Measurements from ENCODE around the gene CDK14. TPM values are rescaled to one million over a fixed set of nuclear protein-coding genes. Genes with fewer than 3 reads are reported as not detected.

CDK14 gene
- total RNA-seq, 1 donor: 44.8 TPM

- H3K4me3 ChIP-seq (ENCODE audit: low read depth, low read length): no peak overlapping the region
- TF ChIP-seq CTCF (IDR thresholded peaks at IDR 0.05; ENCODE audit: insufficient read depth, low read length): no peak
- peak; percentile 72 for DNase-seq (ENCODE audit: low read depth)
Observed at GRCh38 chr7:91079487-91079886, 483.4 kb downstream of the CDK14 start.

- TF ChIP-seq CTCF (IDR thresholded peaks at IDR 0.05; ENCODE audit: insufficient read depth, low read length): no peak
- DNase-seq (ENCODE audit: low read depth): no peak
Observed at GRCh38 chr7:91080351-91080750, 484.2 kb downstream of the CDK14 start.

GRCh38 chr7:91082038-91082437, 485.9 kb downstream of the CDK14 start:
- DNase-seq (ENCODE audit: low read depth): peak; percentile 90
- no peak overlapping the region for H3K4me3 ChIP-seq (ENCODE audit: low read depth, low read length)
- TF ChIP-seq CTCF (IDR thresholded peaks at IDR 0.05; ENCODE audit: insufficient read depth, low read length): no peak

More at GRCh38 chr7:91080351-91080750, 484.2 kb downstream of the CDK14 start:
- no peak overlapping the region for H3K4me3 ChIP-seq (ENCODE audit: low read depth, low read length)

- peak; percentile 76 for DNase-seq (ENCODE audit: low read depth)
- no peak overlapping the region for H3K4me3 ChIP-seq (ENCODE audit: low read depth, low read length)
- TF ChIP-seq CTCF (IDR thresholded peaks at IDR 0.05; ENCODE audit: insufficient read depth, low read length): peak; percentile 68
Observed at GRCh38 chr7:91082852-91083495, 486.9 kb downstream of the CDK14 start.

GRCh38 chr7:91083855-91084644, 487.9 kb downstream of the CDK14 start:
- no peak overlapping the region for H3K4me3 ChIP-seq (ENCODE audit: low read depth, low read length)
- TF ChIP-seq CTCF (IDR thresholded peaks at IDR 0.05; ENCODE audit: insufficient read depth, low read length): no peak
- no peak for DNase-seq (ENCODE audit: low read depth)

- no peak overlapping the region for H3K4me3 ChIP-seq (ENCODE audit: low read depth, low read length)
- TF ChIP-seq CTCF (IDR thresholded peaks at IDR 0.05; ENCODE audit: insufficient read depth, low read length): no peak
- DNase-seq (ENCODE audit: low read depth): no peak
Observed at GRCh38 chr7:91085175-91085574, 489.1 kb downstream of the CDK14 start.
